ENCODE measurements around the gene SLC25A21.

DNA sequence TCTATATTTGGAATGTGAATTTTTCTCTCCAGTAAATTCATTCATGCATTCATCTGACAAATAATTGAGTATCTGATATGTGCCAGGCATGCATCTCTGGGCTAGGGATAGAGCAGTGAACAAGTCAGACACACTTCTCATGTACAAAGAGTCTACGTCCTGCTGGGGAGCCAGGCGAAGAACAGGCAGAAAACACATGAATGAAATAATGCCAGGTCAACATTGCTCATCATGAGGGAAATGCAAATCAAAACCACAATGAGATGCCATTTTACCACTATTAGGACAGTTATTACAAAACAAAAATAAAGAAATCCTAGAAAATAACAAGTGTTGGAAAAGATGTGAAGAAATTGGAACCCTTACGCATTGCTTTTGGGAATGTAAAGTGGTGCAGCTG is 420.5 kb downstream of the SLC25A21 start:
- TF ChIP-seq, protein P1, sequence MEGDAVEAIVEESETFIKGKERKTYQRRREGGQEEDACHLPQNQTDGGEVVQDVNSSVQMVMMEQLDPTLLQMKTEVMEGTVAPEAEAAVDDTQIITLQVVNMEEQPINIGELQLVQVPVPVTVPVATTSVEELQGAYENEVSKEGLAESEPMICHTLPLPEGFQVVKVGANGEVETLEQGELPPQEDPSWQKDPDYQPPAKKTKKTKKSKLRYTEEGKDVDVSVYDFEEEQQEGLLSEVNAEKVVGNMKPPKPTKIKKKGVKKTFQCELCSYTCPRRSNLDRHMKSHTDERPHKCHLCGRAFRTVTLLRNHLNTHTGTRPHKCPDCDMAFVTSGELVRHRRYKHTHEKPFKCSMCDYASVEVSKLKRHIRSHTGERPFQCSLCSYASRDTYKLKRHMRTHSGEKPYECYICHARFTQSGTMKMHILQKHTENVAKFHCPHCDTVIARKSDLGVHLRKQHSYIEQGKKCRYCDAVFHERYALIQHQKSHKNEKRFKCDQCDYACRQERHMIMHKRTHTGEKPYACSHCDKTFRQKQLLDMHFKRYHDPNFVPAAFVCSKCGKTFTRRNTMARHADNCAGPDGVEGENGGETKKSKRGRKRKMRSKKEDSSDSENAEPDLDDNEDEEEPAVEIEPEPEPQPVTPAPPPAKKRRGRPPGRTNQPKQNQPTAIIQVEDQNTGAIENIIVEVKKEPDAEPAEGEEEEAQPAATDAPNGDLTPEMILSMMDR (IDR thresholded peaks at IDR 0.05), result no peak
- TF ChIP-seq EZH2 (IDR thresholded peaks at IDR 0.05), result no peak
- no peak for TF ChIP-seq EZH2phosphoT487 (IDR thresholded peaks at IDR 0.05)
